ENCODE data around the gene SLC36A1.

DNA sequence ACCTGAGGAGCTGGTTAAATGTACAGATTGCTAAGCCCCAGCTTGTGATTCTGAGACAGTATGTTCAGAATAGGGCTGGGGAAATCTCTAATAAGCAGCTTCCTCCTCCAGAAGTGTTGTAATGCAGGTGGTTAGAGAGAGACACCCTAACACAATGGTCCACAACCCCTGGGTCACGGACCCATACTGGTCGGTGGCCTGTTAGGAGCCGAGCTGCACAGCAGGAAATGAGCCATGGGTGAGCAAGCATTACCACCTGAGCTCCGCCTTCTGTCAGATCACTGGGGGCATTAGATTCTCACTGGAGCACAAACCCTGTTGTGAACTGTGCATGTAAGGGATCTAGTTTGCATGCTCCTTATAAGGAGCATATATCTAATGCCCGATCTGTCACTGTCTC, 61.8 kb downstream of the SLC36A1 start:
- no peak for TF ChIP-seq EZH2 (IDR thresholded peaks at IDR 0.05; ENCODE audit: insufficient read depth, poor library complexity, severe bottlenecking)
- no peak for TF ChIP-seq EZH2phosphoT487 (IDR thresholded peaks at IDR 0.05; ENCODE audit: insufficient read depth, low read depth)

Data from GM23248 (cell line).